AG10803 (cell line): ENCODE measurements around the gene PTK7.

Source experiments
- DNase-seq: peaks from one replicate; pipeline ENCODE4 v3.0.0; 2010; ENCODE audit warnings: low read depth
- H3K4me3 ChIP-seq: 2 replicates; pipeline ENCODE4 v1.5.1; 2011; ENCODE audit warnings: mild to moderate bottlenecking, low read length, control low read depth
- TF ChIP-seq, protein P1 (sequence below): conservative IDR thresholded peaks from 2 replicates; pipeline ENCODE4 v1.5.1; 2011; ENCODE audit warnings: mild to moderate bottlenecking, low read length, control low read depth, inconsistent platforms

PTK7 gene

DNA sequence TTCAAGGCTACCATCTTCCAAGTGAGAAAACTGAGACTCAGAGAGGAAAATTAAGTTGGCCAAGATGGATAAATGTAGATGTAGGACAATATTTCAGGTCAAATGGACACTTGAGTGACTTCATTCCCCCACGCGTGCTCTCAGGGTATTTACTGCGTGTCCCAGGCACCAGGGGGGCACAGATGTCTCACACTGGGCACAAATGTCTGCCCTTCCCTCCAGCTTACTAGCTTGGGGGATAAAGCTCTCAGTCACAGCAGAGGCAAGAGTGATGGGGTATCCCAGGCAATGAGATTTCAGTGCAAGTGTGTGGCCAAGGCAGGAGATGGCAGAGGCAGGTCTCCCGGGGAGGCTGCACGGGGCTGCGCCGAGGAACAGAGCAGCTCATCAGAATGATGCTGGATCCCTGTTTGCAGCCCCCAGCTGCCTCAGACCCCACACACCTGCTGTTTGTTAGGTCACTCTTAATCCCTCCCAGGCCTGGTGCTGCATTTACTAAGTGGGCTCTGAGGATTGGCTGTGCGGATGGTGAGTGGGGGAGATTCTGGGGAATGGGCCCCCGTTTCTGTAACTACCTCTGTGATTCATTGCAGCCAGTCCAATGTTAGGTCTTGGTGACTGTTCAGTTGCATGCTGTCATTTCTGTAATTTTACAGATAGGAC lies 44.1 kb downstream of the PTK7 start:
- TF ChIP-seq, protein P1, sequence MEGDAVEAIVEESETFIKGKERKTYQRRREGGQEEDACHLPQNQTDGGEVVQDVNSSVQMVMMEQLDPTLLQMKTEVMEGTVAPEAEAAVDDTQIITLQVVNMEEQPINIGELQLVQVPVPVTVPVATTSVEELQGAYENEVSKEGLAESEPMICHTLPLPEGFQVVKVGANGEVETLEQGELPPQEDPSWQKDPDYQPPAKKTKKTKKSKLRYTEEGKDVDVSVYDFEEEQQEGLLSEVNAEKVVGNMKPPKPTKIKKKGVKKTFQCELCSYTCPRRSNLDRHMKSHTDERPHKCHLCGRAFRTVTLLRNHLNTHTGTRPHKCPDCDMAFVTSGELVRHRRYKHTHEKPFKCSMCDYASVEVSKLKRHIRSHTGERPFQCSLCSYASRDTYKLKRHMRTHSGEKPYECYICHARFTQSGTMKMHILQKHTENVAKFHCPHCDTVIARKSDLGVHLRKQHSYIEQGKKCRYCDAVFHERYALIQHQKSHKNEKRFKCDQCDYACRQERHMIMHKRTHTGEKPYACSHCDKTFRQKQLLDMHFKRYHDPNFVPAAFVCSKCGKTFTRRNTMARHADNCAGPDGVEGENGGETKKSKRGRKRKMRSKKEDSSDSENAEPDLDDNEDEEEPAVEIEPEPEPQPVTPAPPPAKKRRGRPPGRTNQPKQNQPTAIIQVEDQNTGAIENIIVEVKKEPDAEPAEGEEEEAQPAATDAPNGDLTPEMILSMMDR = no peak
- no peak overlapping the region for H3K4me3 ChIP-seq
- DNase-seq = no peak

DNA sequence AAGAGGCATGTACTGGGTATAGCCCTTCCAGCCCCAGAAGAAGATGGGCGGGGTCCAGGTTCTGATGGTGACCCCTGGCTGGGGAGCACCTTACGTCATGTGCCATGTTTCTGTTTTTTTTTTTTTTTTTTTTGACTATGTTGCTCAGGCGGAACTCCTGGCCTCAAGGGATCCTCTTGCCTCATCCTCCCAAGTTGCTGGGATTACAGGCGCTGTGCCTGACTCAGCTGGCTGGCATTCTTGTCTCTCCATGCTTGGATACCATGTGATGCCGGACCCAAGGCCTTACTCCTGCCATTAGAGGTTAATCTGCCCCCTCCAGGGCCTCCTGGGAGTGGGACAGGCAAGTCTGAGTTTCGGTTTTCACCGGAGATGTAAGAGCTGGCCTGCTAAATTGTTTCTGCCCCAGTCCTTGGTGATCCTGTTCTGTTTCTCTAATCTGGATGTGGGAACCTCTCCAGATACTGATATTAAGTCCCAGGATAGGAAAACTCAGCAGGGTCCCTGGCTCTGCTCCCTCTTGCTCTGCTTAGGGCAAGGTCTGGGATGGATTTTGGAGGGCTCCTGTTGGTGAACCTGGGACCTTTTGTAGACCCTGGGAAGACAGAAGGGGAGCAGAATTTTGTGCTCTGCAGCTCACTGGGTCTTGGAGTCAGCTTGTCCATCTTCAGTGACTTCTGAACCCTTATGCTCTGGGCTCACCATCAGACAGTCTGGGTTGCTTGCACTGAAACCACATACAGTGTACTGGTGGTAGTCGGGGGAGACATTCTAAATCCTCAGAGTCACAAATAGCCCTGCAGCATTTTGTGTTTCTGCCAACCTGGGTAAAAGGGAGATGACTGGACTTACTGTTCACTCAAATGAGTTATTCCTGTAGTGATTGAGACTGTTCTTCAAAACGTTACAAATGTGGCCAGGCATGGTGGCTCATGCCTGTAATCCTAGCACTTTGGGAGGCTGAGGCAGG lies 45.1 kb downstream of the PTK7 start:
- H3K4me3 ChIP-seq = peak overlapping the region; percentile 39
- peak; percentile 99 for DNase-seq
- TF ChIP-seq, protein P1 = peak; percentile 37

DNA sequence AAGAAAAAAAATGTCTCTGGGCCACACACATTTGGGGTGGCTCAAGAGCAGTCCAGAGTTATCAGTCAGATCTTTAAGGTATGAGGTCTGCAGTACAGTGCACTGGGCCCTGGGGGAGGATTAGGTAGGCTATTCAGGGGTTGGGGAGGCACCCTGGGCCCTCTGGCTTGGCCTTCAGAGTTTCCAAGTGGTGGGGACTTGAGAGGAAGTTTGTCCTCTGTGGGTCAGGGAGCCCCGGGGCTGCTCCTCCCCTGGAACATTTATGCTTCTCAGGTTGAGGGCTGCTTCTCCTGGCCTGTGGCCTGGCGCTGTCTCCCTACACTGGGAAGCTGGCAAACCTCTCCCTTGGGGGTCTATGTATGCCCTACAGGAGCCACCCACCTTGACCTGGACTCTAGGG lies 46.0 kb downstream of the PTK7 start:
- no peak for DNase-seq
- TF ChIP-seq, protein P1 = no peak
- no peak overlapping the region for H3K4me3 ChIP-seq

DNA sequence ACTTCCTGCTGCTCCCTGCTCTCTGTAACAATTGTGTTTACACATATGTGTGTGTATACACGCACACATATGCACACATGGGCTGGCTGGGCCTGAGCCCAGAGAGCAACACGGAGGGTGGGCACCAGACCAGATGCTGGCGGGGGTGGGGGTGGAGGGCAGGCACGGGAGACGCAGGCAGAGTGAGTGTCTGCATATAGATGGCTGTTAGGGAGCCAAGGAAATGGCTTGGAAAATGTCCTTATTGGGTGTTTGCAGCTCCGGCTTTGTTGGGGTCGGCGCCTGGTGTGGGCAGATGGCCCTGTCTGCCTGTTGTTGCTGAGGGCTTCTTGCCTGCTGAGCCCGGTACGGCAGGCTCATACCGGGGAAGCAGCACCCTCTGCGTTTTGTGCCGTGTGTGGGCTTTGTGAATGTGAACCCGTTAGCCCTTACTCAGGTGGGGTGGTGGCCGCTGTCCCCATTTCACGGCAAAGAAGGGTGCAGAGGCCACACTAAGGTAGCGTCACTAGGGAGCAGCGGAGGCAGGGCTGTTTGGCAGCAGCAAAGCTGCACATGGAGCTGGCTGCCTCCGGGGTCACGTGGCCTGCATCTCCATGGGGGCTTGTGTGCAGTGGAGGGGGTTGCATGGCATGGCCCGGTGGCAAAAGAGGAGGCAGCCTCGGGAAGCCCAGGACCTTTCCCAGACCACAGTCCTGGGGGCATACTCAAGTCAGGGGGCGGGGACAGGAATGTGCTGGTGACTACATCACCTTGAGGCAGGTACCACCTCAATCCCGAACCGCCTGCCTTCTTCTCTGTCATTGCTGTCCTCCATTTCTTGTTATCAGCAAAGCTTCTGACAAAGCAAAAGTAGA lies 47.6 kb downstream of the PTK7 start:
- DNase-seq = no peak
- TF ChIP-seq, protein P1 = no peak
- peak overlapping the region; percentile 22; the same call in 1 of the 2 replicates for H3K4me3 ChIP-seq

DNA sequence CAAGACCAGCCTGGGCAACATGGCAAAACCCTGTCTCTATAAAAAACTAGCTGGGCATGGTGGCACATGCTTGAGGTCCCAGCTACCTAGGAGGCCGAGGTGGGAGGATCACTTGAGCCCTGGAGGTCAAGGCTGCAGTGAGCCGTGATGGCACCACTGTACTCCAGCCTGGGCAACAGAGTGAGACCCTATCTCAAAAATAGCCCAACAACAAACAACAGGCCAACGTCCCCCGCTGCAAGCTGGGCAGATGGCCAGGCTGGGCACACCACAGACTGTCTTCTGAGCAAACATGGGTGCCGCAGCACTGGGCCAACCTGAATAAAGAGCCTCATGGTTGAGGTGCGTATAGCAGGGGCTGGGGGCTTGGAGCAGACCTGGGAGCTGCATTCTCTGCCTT lies 48.4 kb downstream of the PTK7 start:
- no peak overlapping the region for H3K4me3 ChIP-seq
- TF ChIP-seq, protein P1 = no peak
- no peak for DNase-seq

DNA sequence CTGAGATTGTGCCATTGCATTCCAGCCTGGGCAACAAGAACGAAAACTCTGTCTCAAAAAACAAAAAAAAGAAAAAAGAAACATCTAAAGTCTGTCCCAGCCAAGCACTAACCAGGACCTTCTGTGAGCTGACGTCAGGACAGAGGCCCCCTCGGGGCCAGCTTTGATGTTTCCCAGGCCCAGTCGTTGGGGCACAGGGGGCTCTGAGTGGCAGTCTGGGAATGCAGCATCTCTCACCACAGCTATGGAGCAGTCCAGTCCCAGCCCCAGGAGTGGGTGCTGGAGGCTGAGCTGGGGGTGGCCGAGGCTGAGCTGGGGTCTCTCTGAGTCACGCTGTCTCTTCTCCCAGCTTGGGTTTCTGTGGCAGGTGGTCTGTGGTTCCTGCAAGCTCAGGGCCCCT lies 49.0 kb downstream of the PTK7 start:
- H3K4me3 ChIP-seq = no peak overlapping the region
- TF ChIP-seq, protein P1 = no peak
- peak; percentile 97 for DNase-seq
